ENCODE results near the gene KIRREL3. TPM values are rescaled to one million over a fixed set of nuclear protein-coding genes. Genes with fewer than 3 reads are reported as not detected.

KIRREL3 gene
- total RNA-seq, 1 experiment from 2014 or later: 0.44 TPM

GRCh38 chr11:126408496-126408895, 592.1 kb downstream of the KIRREL3 start:
- Histone ChIP-seq H3K79me2 (ENCODE audit: low read length) (peaks cover 29% of the 10 kb centered on the region), H3F3A (ENCODE audit: low read length, unreplicated experiment) (peaks cover 7% of the 10 kb centered on the region), H2AFZ (ENCODE audit: low read length) (no peak overlapping the region), H4K20me1 (ENCODE audit: low read length) (no peaks in the 10 kb centered on the region), H3K36me3 (ENCODE audit: low read depth, low read length) (peaks cover 57% of the 10 kb centered on the region), H3K9me3 (ENCODE audit: low read length) (no peaks in the 10 kb centered on the region), H3K9ac (ENCODE audit: low read length) (no peak overlapping the region), H3K4me3 (ENCODE audit: low read length) (no peak overlapping the region), H3K4me2 (ENCODE audit: low read length) (no peak overlapping the region), H3K9me2 (replicated peaks; ENCODE audit: low read length) (no peaks in the 10 kb centered on the region), H3K4me1 (ENCODE audit: insufficient read depth, low read length) (peaks cover 37% of the 10 kb centered on the region), H3K27ac (ENCODE audit: low read length) (no peak overlapping the region), H3K27me3 (ENCODE audit: low read length) (no peaks in the 10 kb centered on the region)
- intact Hi-C loops (cut with micrococcal nuclease): no loop called here
- BruUV-seq (replicated peaks): no TSS peak
- DNase-seq (no peak), ATAC-seq (no peak)
- POLR2A ChIA-PET (ENCODE audit: unreplicated experiment): no interaction called here
- CTCF ChIA-PET: no interaction called here
- TF ChIP-seq CTCF (conservative IDR thresholded peaks at IDR 0.05; ENCODE audit: low read depth, low read length) (no peak), EZH2phosphoT487 (IDR thresholded peaks at IDR 0.05; ENCODE audit: borderline replicate concordance, low read length) (no peak), EZH2 (IDR thresholded peaks at IDR 0.05; ENCODE audit: low read length, unreplicated experiment) (no peak)

DNA sequence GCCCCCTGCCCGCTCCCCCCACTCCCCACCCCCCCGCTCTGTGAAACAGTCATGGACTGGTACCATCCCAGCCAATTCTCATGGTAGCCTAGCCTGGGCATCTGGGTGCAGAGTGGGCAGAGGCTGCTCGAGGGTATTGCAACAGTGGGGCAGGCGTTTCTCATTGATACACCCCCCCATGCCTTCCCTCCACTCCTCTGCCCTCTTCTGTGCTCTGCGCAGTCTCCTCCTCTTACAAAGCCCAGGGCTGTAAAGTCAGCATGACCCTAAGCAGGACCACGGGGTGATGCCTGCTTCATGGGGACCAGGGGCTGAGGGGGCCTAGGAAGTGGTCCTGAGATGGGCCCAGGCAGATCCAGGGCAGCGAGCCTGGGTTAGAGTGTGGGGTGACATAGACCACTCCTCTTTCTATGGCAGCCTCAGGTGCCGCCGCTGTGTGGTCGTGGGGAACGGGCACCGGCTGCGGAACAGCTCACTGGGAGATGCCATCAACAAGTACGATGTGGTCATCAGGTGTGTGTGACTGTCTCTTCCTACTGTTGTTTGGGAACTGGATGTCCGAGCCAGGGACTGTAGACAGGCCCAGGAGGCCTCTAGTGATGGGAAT, 592.8 kb downstream of the KIRREL3 start:
- BruUV-seq (replicated peaks): no TSS peak

More for the DNA sequence above, 592.8 kb downstream of the KIRREL3 start:
- H3K79me2 ChIP-seq (ENCODE audit: low read length): peaks cover 29% of the 10 kb centered on the region
- DNase-seq (no peak), ATAC-seq (no peak)
- peaks cover 52% of the 10 kb centered on the region for H3K36me3 ChIP-seq (ENCODE audit: low read depth, low read length)
- TF ChIP-seq EZH2phosphoT487 (IDR thresholded peaks at IDR 0.05; ENCODE audit: borderline replicate concordance, low read length): no peak
- TF ChIP-seq EZH2 (IDR thresholded peaks at IDR 0.05; ENCODE audit: low read length, unreplicated experiment): no peak
- TF ChIP-seq CTCF (conservative IDR thresholded peaks at IDR 0.05; ENCODE audit: low read depth, low read length): no peak
- no peaks in the 10 kb centered on the region for H4K20me1 ChIP-seq (ENCODE audit: low read length)
- no peak overlapping the region for H3K4me3 ChIP-seq (ENCODE audit: low read length)
- intact Hi-C loops (cut with micrococcal nuclease): no loop called here
- no peak overlapping the region for H3K4me2 ChIP-seq (ENCODE audit: low read length)
- peaks cover 42% of the 10 kb centered on the region for H3K4me1 ChIP-seq (ENCODE audit: insufficient read depth, low read length)
- no peaks in the 10 kb centered on the region for H3K9me2 ChIP-seq (replicated peaks; ENCODE audit: low read length)
- no peak overlapping the region for H2AFZ ChIP-seq (ENCODE audit: low read length)
- H3K27ac ChIP-seq (ENCODE audit: low read length): no peak overlapping the region
- H3K9ac ChIP-seq (ENCODE audit: low read length): no peak overlapping the region
- ChIA-PET POLR2A (ENCODE audit: unreplicated experiment) (no interaction called here), CTCF (no interaction called here)
- H3K9me3 ChIP-seq (ENCODE audit: low read length): no peaks in the 10 kb centered on the region
- peaks cover 8% of the 10 kb centered on the region for H3F3A ChIP-seq (ENCODE audit: low read length, unreplicated experiment)
- no peaks in the 10 kb centered on the region for H3K27me3 ChIP-seq (ENCODE audit: low read length)

All from PC-3 (cell line).